NCI-H1694 (cell line): ENCODE measurements around the gene RNASE4.
"Not testable (repeated sequence)": the region's sequence is repeated elsewhere in the genome, so short reads cannot be mapped to it uniquely, and the experiment has no call there.

ENCODE experiments used
- DNase-seq: peaks from one replicate; lab custom pipeline; 2025; lab: John Stamatoyannopoulos, UW

RNASE4 gene

DNA sequence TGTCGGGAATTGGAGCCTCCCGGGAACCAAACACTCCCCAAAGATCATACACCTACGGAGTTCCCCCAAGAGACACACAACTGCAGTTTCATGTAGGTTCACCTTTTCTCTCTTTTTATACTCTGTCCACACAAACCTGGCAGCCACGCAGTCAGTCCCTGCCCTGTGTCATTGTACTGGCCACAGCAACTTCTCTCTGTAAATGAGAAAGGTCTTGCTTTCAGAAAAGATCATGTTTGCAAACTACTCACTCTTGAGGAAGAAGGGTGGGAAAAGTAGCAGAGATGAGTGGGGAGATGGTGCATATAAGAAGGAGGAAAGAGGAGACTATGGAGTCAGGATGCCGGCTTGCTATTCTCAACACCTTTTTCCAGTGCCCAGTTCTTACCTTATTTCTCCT lies 14.6 kb downstream of the RNASE4 start:
- no peak for DNase-seq

DNA sequence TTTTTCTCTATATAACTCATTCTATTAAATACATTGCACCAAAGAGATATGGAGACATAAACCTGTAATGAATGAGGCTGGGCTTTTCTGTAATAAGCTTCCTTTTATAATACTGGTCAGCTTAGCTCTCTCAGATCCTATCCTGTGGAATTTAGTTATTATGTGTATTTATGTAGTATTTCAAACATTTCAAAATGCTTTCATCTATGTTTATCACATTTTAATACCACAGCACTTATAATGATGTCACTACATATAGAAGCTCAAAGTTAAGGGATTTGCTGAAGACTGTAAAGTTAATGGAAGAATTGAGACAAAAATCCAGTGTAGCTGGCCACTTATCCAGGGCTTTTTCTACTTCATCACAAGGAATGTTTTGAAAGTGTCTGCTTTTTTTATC lies 15.6 kb downstream of the RNASE4 start:
- DNase-seq: no peak

DNA sequence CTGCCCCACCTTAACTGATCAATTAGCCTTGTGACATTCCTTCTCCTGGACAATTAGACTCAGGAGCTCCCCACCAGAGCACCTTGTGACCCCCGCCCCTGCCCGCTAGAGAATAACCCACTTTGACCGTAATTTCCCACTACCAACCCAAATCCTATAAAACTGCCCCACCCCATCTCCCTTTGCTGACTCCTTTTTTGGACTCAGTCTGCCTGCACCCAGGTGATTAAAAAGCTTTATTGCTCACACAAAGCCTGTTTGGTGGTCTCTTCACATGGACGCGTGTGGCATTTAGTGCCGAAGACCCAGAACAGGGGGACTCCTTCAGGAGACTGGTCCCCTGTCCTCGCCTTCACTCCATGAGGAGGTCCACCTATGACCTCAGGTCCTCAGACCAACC lies 16.6 kb downstream of the RNASE4 start:
- DNase-seq: not testable (repeated sequence)

GRCh38 chr14:20706657-20707355 lies 22.4 kb downstream of the RNASE4 start:
- no peak for DNase-seq

DNA sequence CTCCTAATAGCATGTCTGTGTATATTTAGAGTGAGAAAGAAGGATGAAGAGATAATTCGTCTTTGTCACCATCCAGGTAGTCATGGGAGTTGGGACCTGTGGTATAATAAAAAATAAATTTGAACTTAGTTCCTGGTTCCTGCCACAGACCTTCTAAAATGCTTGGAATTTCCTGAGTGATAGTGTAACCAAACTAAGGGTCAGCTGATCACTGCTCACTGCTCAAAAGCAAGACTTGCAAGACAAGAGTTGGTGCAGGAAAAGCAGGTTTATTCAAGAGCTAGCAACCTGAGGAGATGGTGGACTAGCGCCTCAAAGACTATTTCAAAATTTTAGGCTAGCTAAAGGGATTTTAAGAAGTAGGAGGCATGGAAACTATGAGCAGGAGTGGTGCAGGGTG lies 23.3 kb downstream of the RNASE4 start:
- DNase-seq: no peak

DNA sequence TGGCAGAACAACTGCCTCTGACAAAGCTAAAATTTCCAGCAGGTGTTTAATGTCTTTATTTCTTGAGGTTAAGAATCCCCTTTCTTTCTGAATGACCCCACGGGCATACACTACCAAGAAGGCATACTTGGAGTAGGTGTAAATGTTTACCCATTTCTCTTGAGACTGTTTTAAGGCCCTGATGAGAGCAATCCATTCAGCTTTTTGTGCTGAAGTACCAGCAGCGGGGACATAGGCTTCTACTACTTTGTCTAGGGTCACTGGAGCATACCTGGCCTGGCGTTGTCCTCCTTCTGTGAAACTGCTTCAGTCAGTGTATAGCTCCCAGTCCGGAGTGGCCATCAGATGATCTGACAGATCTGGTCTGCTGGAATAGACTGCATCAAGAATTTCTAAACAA lies 26.9 kb downstream of the RNASE4 start:
- DNase-seq: no peak

GRCh38 chr14:20711685-20712084 lies 27.3 kb downstream of the RNASE4 start:
- no peak for DNase-seq

DNA sequence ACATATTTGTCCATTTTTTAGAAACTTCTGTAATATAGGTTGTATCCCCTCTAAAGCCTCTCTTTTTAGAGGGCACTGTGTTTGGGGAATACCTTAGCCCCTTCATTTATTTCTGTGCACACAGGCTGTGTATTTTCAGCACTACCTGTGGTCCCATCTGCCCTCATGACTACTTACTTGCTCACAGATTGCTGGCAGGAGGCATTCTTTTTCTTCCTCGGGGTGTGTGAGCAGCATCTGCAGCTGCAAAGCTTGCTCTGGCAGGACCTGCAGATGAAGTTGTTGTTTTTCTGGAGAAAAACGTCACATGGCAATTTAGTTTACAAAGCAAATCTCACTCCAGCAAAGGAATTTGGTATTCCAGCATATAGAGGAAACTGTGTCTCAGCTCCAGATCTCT lies 28.5 kb downstream of the RNASE4 start:
- DNase-seq: no peak

DNA sequence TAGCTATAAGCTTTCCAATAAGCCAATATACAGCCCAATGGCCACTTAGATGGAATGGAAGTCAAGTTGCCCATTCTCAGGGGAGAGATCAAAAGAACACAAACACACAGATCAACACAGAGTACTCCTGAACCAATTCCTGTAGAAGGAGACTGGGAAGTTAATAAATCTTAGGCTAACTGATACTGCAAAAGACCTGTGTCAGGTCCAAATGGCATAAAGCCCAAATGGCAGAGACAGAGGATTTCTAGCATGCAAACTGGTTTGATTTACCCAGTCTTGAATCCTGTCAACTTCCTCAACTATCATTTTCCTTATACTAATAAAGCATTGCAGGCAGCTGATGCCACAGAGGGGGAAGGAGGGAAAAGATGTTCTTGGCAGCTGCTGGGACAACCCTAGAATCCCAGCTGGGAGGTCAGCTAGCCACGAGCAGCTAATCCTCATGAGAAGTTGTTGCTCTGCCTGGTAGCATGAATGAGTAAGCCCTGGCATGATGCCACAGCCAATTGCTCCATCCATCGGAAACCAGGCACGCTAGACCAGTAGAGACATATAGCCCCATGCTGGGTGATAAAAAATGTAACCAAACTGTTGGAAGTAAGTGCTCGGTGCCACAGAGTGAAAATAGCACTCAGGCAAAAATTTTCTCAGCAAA lies 30.4 kb downstream of the RNASE4 start:
- DNase-seq: no peak

DNA sequence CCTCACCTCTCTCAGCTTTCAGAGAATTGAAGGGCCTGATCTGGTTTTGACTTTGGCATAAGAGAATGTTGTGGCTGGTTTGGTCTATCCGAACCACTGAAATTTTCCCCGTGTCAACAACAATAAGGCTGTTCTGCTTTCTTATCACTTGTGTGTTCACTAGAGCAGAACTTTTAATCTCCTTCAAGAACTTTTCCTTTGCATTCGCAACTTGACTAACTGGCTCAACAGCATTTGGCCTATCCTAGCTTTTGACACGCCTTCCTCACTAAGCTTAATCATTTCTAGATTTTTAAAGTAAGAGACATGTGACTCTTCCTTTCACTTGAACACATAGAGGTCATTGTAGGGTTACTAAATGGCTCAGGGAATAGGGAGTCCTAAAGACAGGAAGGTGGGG lies 35.4 kb downstream of the RNASE4 start:
- DNase-seq: no peak

- no peak for DNase-seq
Measured at GRCh38 chr14:20720741-20721140, 36.4 kb downstream of the RNASE4 start.

- no peak for DNase-seq
Measured at GRCh38 chr14:20722016-20722415, 37.7 kb downstream of the RNASE4 start.

- no peak for DNase-seq
Measured at GRCh38 chr14:20723488-20723887, 39.1 kb downstream of the RNASE4 start.

DNA sequence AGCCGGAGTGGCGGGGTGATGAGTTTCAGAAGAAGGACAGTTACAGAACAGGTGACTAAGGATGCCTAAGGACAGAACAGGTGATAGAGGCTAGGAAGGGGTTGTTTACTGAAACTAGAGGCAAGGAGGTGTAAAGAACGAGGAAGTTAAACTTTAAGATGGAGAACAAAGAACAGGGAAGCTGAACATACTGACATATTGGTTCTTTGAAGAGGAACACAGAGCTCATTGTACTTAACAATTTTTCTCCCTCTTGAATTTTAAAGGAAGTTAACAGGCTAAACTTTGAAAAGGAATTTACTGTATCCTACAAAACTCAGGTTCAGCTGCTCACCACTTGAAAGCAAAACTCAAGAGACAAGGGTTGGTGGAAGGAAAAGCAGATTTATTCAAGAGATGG lies 41.8 kb downstream of the RNASE4 start:
- not testable (repeated sequence) for DNase-seq

DNA sequence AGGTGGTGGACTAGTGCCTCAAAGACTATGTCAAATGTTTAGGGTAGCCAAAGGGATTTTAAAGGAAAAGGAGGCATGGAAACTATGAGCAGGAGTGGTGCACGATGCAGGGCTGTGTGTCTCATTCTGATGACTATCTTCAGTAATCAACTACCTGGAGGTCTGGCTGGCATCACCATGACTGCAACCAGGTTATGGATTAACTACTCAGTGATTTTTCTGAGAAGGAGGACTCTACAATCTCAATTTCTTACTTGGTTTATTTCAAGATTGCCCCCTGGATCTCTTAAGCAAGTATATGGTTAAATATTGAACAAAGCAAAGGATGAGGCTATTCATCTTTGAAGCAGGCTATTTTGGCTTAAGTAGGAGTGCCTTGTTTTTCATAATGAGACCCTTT lies 42.2 kb downstream of the RNASE4 start:
- DNase-seq: no peak

GRCh38 chr14:20730891-20731290 lies 46.5 kb downstream of the RNASE4 start:
- no peak for DNase-seq

GRCh38 chr14:20732477-20732876 lies 48.1 kb downstream of the RNASE4 start:
- no peak for DNase-seq

GRCh38 chr14:20732979-20733635 lies 48.7 kb downstream of the RNASE4 start:
- DNase-seq: no peak

DNA sequence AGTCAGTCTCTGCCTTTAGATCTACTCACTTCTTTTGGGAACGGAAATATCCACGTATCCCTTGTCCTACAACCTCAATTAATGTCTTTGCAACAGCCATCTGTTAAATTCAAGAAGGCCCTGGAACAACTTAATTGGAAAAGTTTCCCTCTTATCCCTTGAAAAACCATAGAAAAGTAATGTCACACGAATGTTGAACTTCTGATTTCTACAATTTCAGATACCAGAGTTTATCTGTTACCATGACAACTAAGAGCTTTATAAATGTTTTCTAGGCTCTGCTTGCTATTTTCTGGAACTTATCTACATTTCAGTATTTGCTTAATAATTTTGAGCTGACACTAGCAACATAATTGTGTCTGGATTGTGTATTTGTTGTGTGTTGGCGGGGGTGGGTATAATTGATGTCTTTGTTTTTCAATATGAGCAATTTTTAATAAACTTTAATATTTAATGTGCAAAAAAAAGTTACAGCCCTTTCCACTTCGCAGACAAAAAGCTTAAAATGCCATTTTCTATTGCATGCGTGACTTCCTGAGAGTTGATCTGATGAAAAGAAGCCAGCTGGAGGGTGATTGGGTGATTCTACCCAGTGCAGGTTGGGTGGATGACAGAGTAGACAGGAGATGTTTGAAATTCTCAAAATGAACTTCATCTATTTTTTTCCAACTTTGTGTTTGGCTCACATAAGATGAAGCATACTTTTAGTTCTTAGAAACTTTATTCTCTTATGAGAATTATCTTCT lies 49.5 kb downstream of the RNASE4 start:
- no peak for DNase-seq

GRCh38 chr14:20734430-20734806 lies 50.1 kb downstream of the RNASE4 start:
- no peak for DNase-seq

GRCh38 chr14:20738292-20738691 lies 53.9 kb downstream of the RNASE4 start:
- DNase-seq: not testable (repeated sequence)

GRCh38 chr14:20742132-20742531 lies 57.8 kb downstream of the RNASE4 start:
- no peak for DNase-seq

- no peak for DNase-seq
Measured at GRCh38 chr14:20743556-20743955, 59.2 kb downstream of the RNASE4 start.
